HL-60 (cell line): ENCODE measurements around the gene MFRP.

ENCODE experiments used
- DNase-seq, 2 experiments: peaks; one replicate each; pipeline ENCODE4 v3.0.0-alpha.2; 2010 to 2020; ENCODE audit warnings: low read depth in 1 of 2, low spot score in 1 of 2
- H3K27ac ChIP-seq: fragments of 250-450 bp; sonication (Bioruptor Pico); replicated peaks from 2 replicates; pipeline ENCODE4 v1.5.1; 2020; ENCODE audit warnings: mild to moderate bottlenecking, moderate library complexity
- H3K27me3 ChIP-seq: fragments of 250-450 bp; sonication (Bioruptor Pico); 2 replicates; pipeline ENCODE4 v1.5.1; 2021; ENCODE audit warnings: mild to moderate bottlenecking, moderate library complexity; ENCODE audit not compliant: insufficient read depth, poor library complexity, severe bottlenecking
- H3K4me3 ChIP-seq: replicated peaks from 2 replicates; pipeline ENCODE4 v1.5.1; 2011; ENCODE audit warnings: mild to moderate bottlenecking, control low read depth, low read length; ENCODE audit not compliant: insufficient read depth
- CTCF ChIP-seq: IDR thresholded peaks from one replicate; pipeline ENCODE4 v1.5.1; 2011; ENCODE audit warnings: low read length, control low read depth, inconsistent platforms; ENCODE audit not compliant: insufficient read depth
- GABPA ChIP-seq: IDR thresholded peaks from 2 replicates; pipeline ENCODE4 v1.6.1; 2012; ENCODE audit warnings: low read depth
- POLR2AphosphoS5 ChIP-seq: IDR thresholded peaks from 2 replicates; pipeline ENCODE4 v1.6.1; 2012; ENCODE audit warnings: low read depth
- REST ChIP-seq: IDR thresholded peaks from 2 replicates; pipeline ENCODE4 v1.6.1; 2012; ENCODE audit warnings: low read depth; ENCODE audit not compliant: insufficient replicate concordance
- SPI1 ChIP-seq: IDR thresholded peaks from 2 replicates; pipeline ENCODE4 v1.6.1; 2012; ENCODE audit warnings: low read depth, mild to moderate bottlenecking, borderline replicate concordance

The MFRP gene

GRCh38 chr11:119338965-119339588, 7.4 kb downstream of the MFRP start:
- H3K4me3 ChIP-seq, result no peak overlapping the region
- peaks cover 24% of the 10 kb centered on the region for H3K27me3 ChIP-seq
- DNase-seq, result no peak
- TF ChIP-seq REST (no peak), POLR2AphosphoS5 (no peak), CTCF (no peak), GABPA (no peak), SPI1 (no peak)
- no peak overlapping the region for H3K27ac ChIP-seq

- no peak overlapping the region for H3K4me3 ChIP-seq
- H3K27ac ChIP-seq, result no peak overlapping the region
Observed at GRCh38 chr11:119338318-119338890, 8.1 kb downstream of the MFRP start.

More at GRCh38 chr11:119338318-119338890, 8.1 kb downstream of the MFRP start:
- DNase-seq, result peak in 1 of 2 experiments; percentile 70
- H3K27me3 ChIP-seq, result peaks cover 24% of the 10 kb centered on the region
- TF ChIP-seq REST, result no peak
- TF ChIP-seq CTCF, result peak; percentile 29
